Ectodermal cell (in vitro differentiated cells): ENCODE data around the gene ADRA2C.

Experiments used
- H3K27ac ChIP-seq: 2 replicates; pipeline ENCODE4 v1.7.0; 2013; ENCODE audit warnings: mild to moderate bottlenecking, low read depth, low read length; ENCODE audit not compliant: insufficient read depth, poor library complexity, severe bottlenecking
- H3K27me3 ChIP-seq: 2 replicates; pipeline ENCODE4 v1.7.0; 2013; ENCODE audit warnings: mild to moderate bottlenecking, low read length; ENCODE audit not compliant: insufficient read depth, control insufficient read depth, poor library complexity, severe bottlenecking
- H3K36me3 ChIP-seq: one replicate; pipeline ENCODE4 v1.7.0; 2013; ENCODE audit warnings: low read length; ENCODE audit not compliant: control insufficient read depth, insufficient read depth
- H3K4me1 ChIP-seq: one replicate; pipeline ENCODE4 v1.7.0; 2013; ENCODE audit warnings: low read length; ENCODE audit not compliant: control insufficient read depth, insufficient read depth
- H3K4me3 ChIP-seq: 2 replicates; pipeline ENCODE4 v1.7.0; 2013; ENCODE audit warnings: low read depth, low read length, control low read depth; ENCODE audit not compliant: insufficient read depth
- H3K9me3 ChIP-seq: 2 replicates; pipeline ENCODE4 v1.7.0; 2013; ENCODE audit warnings: mild to moderate bottlenecking, low read length, moderate library complexity; ENCODE audit not compliant: control insufficient read depth
- WGBS, 2 experiments: methylation state at CpG; one replicate each; pipeline ENCODE4 v1.1.7; 2013; ENCODE audit warnings: missing lambda C conversion rate in 2 of 2; 5-methylcytosine and 5-hydroxymethylcytosine counted together

The ADRA2C gene

DNA sequence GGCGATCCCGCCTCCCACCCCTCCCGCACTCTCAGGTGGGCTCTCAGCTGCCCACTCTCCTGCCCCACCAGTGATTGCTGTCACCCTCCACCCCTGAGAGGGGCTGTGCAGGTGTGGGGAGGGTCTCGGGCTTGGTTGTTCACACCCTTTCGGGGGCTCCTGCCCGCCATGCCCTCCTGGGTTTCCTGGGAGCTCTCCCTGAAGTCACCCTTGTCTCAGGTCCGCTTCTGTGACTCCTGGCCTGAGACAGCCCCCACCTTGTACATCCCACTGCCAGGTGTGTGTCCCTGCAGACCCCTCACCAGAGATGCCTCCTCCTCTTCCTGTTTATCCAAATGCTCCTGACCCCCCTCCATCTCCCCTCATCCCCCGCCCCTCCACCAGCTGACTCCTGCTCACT is 37.8 kb downstream of the ADRA2C start:
- no peaks in the 10 kb centered on the region for H3K9me3 ChIP-seq
- no peak overlapping the region for H3K4me3 ChIP-seq
- no peak overlapping the region for H3K27ac ChIP-seq
- peaks cover 18% of the 10 kb centered on the region for H3K4me1 ChIP-seq
- WGBS, 2 experiments, result 84 to 89% methylated on average over 8 of the region's 8 CpGs
- H3K36me3 ChIP-seq, result no peaks in the 10 kb centered on the region
- H3K27me3 ChIP-seq, result peaks cover 28% of the 10 kb centered on the region

DNA sequence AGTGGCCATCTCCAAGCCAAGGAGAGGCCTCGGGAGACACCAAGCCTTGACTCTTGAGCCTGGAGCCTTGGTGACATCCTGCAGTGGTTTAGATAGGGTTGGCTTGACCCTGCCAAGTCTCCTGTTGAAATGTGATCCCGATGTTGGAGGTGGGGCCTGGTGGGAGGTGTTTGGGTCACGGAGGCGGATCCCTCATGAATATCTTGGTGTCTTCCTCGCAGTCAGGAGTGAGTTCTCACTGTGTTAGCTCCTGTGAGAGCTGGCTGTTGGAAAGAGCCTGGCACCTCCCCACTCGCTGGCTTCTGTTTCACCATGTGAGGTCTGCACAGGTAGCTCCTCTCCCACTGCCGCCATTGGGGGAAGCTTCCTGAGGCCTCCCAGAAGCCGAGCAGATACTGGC is 38.8 kb downstream of the ADRA2C start:
- H3K4me3 ChIP-seq, result no peak overlapping the region
- H3K27ac ChIP-seq, result no peak overlapping the region
- H3K36me3 ChIP-seq, result no peaks in the 10 kb centered on the region
- WGBS, 2 experiments, result 93 to 94% methylated on average over 8 of the region's 8 CpGs
- H3K9me3 ChIP-seq, result no peaks in the 10 kb centered on the region
- H3K4me1 ChIP-seq, result peaks cover 18% of the 10 kb centered on the region
- peaks cover 39% of the 10 kb centered on the region for H3K27me3 ChIP-seq

DNA sequence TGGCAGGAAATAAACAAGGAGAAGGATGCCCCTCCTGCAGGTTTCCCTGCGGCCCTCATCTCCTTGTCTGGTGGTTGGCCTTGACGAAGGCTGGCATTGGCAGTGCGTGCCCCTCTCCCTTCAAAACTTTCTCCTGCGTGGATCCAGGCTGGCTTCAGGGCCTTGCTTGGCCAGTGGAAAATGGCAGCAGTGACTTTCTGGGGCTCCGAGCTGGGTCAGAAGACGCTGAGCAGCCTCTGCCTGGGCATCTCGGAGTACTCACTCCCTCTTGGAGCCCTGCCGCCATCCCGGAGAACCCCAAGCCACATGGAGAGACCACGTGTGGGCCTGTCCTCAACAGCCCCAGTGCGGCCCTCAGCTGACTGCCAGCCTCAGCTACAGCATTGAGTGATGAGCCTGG is 39.5 kb downstream of the ADRA2C start:
- no peak overlapping the region for H3K27ac ChIP-seq

DNA sequence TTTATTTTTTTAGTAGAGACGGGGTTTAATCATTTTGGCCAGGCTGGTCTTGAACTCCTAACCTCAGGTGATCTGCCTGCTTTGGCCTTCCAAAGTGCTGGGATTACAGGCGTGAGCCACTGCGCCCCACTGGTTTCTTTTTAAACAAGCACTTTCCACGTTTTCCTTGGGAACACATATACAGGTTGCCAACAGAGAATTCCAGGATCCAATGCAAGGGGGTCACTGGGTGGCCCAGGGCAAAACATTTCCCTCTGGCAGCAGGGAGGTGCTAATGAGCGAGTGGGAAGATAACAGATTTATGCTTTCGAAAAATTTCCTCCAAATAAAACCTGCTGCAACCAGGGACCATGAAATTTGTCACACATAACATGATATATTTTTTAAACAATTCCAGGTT is 41.1 kb downstream of the ADRA2C start:
- WGBS, 2 experiments, result 72 to 80% methylated on average over 6 of the region's 6 CpGs
- Histone ChIP-seq H3K4me1 (peaks cover 14% of the 10 kb centered on the region), H3K4me3 (no peak overlapping the region), H3K27me3 (peaks cover 51% of the 10 kb centered on the region), H3K27ac (no peak overlapping the region), H3K36me3 (no peaks in the 10 kb centered on the region), H3K9me3 (no peaks in the 10 kb centered on the region)

More for the DNA sequence above, 39.5 kb downstream of the ADRA2C start:
- 95 to 96% methylated on average over 11 of the region's 11 CpGs for WGBS, 2 experiments
- H3K9me3 ChIP-seq, result no peaks in the 10 kb centered on the region
- no peak overlapping the region for H3K4me3 ChIP-seq
- H3K36me3 ChIP-seq, result no peaks in the 10 kb centered on the region
- peaks cover 44% of the 10 kb centered on the region for H3K27me3 ChIP-seq
- H3K4me1 ChIP-seq, result peaks cover 18% of the 10 kb centered on the region

DNA sequence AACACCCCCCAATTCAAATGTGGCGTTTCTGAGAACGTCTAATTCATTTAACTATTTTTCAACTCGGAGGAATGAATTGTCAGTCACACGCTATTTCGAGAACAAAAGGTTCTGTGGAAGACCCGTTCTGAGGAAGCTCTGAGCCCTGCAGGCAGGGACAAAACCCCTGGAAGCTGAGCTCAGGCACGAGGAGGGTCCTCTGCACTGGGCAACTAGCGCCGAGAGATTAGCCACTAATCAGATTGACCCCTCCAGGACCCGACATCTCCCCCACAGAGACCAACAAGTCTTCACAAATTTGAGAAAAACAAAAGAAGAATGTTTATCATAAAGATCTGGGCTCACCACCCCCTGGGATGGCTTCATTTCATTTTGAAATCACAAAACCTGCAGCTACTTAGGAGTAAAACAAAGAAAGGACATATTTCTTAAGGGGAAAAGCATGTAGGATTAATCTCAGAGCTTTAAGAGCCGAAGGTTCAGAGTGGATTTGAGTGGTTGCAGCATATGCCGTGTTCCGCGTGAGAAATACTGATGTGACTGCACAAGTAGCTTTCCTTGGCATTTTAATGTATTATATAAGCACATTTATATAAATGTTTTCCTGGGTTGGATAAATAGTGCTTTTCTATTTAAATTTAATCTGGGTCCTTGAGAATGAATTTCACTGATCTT is 41.8 kb downstream of the ADRA2C start:
- no peaks in the 10 kb centered on the region for H3K9me3 ChIP-seq
- H3K36me3 ChIP-seq, result no peaks in the 10 kb centered on the region
- H3K27me3 ChIP-seq, result peaks cover 56% of the 10 kb centered on the region
- H3K4me3 ChIP-seq, result no peak overlapping the region
- WGBS, 2 experiments, result 18 to 19% methylated on average over 14 of the region's 14 CpGs
- H3K27ac ChIP-seq, result peak overlapping the region; percentile 44
- H3K4me1 ChIP-seq, result peaks cover 8% of the 10 kb centered on the region

DNA sequence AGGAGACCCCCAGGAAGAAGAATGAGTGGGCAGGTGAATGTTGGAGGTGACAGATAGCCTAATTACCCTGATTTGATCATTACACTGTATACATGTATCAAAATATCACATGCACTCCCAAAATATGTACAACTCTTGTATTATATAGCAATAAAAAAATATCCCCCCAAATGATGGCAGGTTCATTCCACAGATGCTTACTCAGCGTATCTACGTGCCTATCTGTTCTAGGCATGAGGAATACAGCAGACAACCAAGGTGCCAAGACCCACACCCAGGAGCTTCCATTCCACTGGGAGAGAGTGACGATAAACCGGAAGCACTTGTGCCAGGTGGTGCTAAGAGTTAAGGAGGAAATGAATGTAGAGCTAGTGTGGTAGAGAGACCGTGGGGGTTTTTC is 42.4 kb downstream of the ADRA2C start:
- H3K27ac ChIP-seq, result no peak overlapping the region
- H3K36me3 ChIP-seq, result no peaks in the 10 kb centered on the region
- WGBS, 2 experiments, result 92 to 93% methylated on average over 5 of the region's 5 CpGs
- H3K4me3 ChIP-seq, result no peak overlapping the region
- H3K27me3 ChIP-seq, result peaks cover 59% of the 10 kb centered on the region
- H3K4me1 ChIP-seq, result peaks cover 2% of the 10 kb centered on the region
- no peaks in the 10 kb centered on the region for H3K9me3 ChIP-seq

DNA sequence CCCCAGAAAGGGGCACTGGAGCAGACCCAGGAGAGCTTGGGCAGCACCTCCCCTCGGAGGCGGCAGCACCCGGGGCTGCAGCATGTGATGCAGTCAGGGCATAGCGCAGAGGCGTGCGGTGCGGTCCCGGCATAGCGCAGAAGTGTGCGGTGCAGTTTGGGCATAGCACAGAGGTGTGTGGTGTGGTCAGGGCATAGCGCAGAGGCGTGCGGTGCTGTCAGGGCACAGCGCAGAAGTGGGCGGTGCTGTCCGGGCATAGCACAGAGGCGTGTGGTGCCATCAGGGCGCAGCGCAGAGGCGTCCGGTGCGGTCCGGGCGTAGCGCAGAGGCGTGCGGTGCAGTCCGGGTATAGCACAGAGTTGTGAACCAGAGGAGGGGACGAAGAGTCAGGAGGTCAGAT is 42.8 kb downstream of the ADRA2C start:
- 95% methylated on average over 29 of the region's 29 CpGs for WGBS, 2 experiments
- Histone ChIP-seq H3K27ac (no peak overlapping the region), H3K36me3 (no peaks in the 10 kb centered on the region)

DNA sequence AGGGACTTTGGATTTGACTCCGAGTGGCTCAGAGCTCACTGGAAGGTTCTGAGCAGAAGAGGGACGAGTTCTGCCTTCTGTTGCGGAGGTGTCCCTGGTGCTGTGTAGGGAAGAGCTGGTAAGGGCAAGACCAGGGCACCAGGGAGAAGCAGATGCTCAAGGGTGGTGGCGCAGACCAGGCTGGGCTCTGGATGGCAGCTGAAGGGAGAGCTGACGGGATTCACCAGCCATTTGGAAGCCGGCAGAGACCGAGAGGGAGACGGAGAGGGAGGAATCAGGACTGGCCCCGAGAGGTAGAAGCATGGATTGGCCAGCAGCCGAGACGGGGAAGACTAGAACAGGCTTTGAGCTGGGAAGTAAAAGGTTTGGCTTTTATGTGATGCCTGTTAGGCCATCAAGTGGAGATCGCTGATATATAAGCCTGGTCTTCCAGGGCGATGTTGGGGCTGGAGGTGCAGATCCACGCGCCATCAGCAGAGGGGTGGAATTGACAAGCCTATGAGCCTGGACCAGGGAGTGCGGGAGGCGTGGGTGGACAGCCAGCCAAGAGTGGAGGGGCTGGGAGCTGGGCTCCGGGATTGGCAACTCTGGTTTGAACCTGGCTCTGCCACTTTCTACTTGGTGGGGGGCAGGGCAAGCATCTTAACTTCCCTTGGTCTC is 43.4 kb downstream of the ADRA2C start:
- Histone ChIP-seq H3K27ac (no peak overlapping the region), H3K4me1 (no peaks in the 10 kb centered on the region), H3K36me3 (no peaks in the 10 kb centered on the region), H3K9me3 (no peaks in the 10 kb centered on the region), H3K27me3 (peaks cover 55% of the 10 kb centered on the region), H3K4me3 (no peak overlapping the region)
- 90% methylated on average over 18 of the region's 18 CpGs for WGBS, 2 experiments

More for the DNA sequence above, 42.8 kb downstream of the ADRA2C start:
- Histone ChIP-seq H3K4me3 (no peak overlapping the region), H3K4me1 (no peaks in the 10 kb centered on the region), H3K27me3 (peaks cover 59% of the 10 kb centered on the region), H3K9me3 (no peaks in the 10 kb centered on the region)

DNA sequence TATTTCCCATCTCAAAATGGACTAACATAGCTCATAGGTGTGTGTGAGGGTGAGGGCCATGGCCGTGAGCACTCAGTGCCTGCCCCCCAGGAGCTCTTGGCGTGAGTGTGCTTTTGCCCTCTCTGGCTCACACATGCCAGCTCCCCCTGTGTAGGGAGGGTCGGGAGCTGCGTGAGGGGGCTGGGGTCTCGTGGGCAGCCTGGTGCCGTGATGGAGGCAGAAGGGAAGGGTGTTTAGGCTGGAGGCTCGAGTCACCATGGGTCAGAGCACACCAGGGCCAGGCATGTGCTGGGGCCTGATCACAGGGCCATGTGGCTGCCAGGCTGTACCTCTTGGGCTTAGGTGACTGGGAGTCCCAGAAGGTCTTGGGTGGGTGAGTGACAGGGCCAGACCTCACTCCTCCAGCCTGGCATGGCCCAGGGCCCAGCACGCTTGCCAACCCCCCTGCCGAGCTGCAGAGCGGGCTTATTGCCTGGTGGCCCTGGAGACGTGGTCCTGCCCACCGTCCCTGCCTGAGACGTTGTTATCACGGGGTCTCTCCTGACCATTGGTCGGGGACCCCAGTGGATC is 44.0 kb downstream of the ADRA2C start:
- Histone ChIP-seq H3K4me3 (no peak overlapping the region), H3K27me3 (peaks cover 53% of the 10 kb centered on the region), H3K27ac (no peak overlapping the region), H3K36me3 (no peaks in the 10 kb centered on the region), H3K9me3 (no peaks in the 10 kb centered on the region), H3K4me1 (no peaks in the 10 kb centered on the region)
- WGBS, 2 experiments, result 90 to 92% methylated on average over 15 of the region's 15 CpGs

DNA sequence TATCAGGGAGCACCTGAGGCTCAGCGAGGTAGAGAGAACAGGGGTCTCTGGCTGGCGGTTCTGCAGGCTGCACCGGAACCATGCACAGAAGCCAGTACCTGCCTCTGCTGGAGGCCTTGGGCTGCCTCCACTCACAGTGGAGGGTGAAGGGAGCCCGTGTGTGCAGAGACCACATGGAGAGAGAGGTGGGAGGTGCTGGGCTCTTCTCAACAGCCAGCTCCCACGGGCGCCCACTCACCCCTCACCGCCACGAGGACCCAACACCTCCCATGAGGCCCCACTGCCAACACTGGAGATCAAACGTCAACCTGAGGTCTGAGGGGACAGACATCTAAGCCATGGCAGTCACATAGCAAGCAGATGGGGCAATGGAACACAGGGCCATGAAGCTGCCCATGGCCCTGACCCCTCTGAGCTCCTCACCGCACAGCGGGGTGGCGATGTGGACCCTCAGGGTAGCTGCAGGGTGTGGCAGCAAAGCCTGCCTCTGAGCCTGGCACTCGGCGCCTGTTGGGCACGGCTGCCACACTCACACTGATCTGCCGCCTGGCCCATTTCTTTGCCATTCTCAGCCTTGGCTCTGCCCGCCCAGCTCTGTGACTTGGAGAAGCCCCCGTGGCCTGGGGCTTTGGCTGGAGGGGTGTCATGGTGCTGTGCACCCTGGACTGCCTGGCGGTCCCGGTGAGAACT is 44.8 kb downstream of the ADRA2C start:
- no peaks in the 10 kb centered on the region for H3K9me3 ChIP-seq

More for the DNA sequence above, 44.8 kb downstream of the ADRA2C start:
- no peaks in the 10 kb centered on the region for H3K4me1 ChIP-seq
- WGBS, 2 experiments, result 94% methylated on average over 20 of the region's 20 CpGs
- H3K36me3 ChIP-seq, result no peaks in the 10 kb centered on the region
- H3K27ac ChIP-seq, result no peak overlapping the region
- H3K27me3 ChIP-seq, result peaks cover 45% of the 10 kb centered on the region
- H3K4me3 ChIP-seq, result no peak overlapping the region
